ENCODE data around the gene ZNRF3. TPM values are rescaled to one million over a fixed set of nuclear protein-coding genes. Genes with fewer than 3 reads are reported as not detected.

The ZNRF3 gene
- polyA plus RNA-seq, 3 donors from 2014 or later = 0.06 to 0.28 (median 0.18) TPM

GRCh38 chr22:28891156-28891733 is 7.9 kb downstream of the ZNRF3 start:
- peaks cover 2 to 10% (median 4%) of the 10 kb centered on the region in 3 donors for H3K27me3 Mint-ChIP-seq (ENCODE audit: low read depth in 3 of 3)
- DNase-seq = no peak
- H3K4me1 Mint-ChIP-seq = no peaks in the 10 kb centered on the region
- no peak overlapping the region for H3K4me3 Mint-ChIP-seq
- H3K9me3 Mint-ChIP-seq = no peaks in the 10 kb centered on the region
- peaks cover 0 to 4% (median 0%) of the 10 kb centered on the region in 3 donors for H3K36me3 Mint-ChIP-seq
- no peak overlapping the region for H3K27ac Mint-ChIP-seq

- no peak for DNase-seq
- H3K4me3 Mint-ChIP-seq = no peak overlapping the region
- peaks cover 0 to 7% (median 0%) of the 10 kb centered on the region in 3 donors for H3K36me3 Mint-ChIP-seq
- H3K4me1 Mint-ChIP-seq = no peaks in the 10 kb centered on the region
- H3K27me3 Mint-ChIP-seq (ENCODE audit: low read depth in 3 of 3) = peaks cover under 1 to 13% (median 4%) of the 10 kb centered on the region in 3 donors
- no peak overlapping the region for H3K27ac Mint-ChIP-seq
- H3K9me3 Mint-ChIP-seq = no peaks in the 10 kb centered on the region
Observed at GRCh38 chr22:28892175-28892731, 8.9 kb downstream of the ZNRF3 start.

- Mint-ChIP-seq H3K4me3 (no peak overlapping the region), H3K27me3 (ENCODE audit: low read depth in 3 of 3) (peaks cover 4 to 6% (median 6%) of the 10 kb centered on the region in 3 donors), H3K9me3 (no peaks in the 10 kb centered on the region), H3K4me1 (peaks cover 4% of the 10 kb centered on the region in 2 donors), H3K36me3 (peaks cover 0 to 3% (median 0%) of the 10 kb centered on the region in 3 donors), H3K27ac (no peak overlapping the region)
- DNase-seq = no peak
Observed at GRCh38 chr22:28893810-28894209, 10.4 kb downstream of the ZNRF3 start.

GRCh38 chr22:28894334-28894733 is 11.0 kb downstream of the ZNRF3 start:
- Mint-ChIP-seq H3K9me3 (no peaks in the 10 kb centered on the region), H3K4me3 (no peak overlapping the region), H3K36me3 (peaks cover 0 to 3% (median 0%) of the 10 kb centered on the region in 3 donors), H3K27me3 (ENCODE audit: low read depth in 3 of 3) (peaks cover 5 to 8% (median 6%) of the 10 kb centered on the region in 3 donors), H3K27ac (no peak overlapping the region), H3K4me1 (peaks cover 9 to 10% of the 10 kb centered on the region in 2 donors)
- DNase-seq = no peak

- Mint-ChIP-seq H3K4me1 (peaks cover 11 to 14% of the 10 kb centered on the region in 2 donors), H3K27ac (no peak overlapping the region), H3K9me3 (no peaks in the 10 kb centered on the region), H3K4me3 (no peak overlapping the region), H3K36me3 (peaks cover 0 to 3% (median 0%) of the 10 kb centered on the region in 3 donors), H3K27me3 (ENCODE audit: low read depth in 3 of 3) (peaks cover 6 to 9% (median 6%) of the 10 kb centered on the region in 3 donors)
- DNase-seq = no peak
Observed at GRCh38 chr22:28894807-28895206, 11.4 kb downstream of the ZNRF3 start.

- no peaks in the 10 kb centered on the region for H3K9me3 Mint-ChIP-seq
- H3K27ac Mint-ChIP-seq = no peak overlapping the region
- H3K4me3 Mint-ChIP-seq = no peak overlapping the region
- peaks cover 3 to 9% (median 5%) of the 10 kb centered on the region in 3 donors for H3K27me3 Mint-ChIP-seq (ENCODE audit: low read depth in 3 of 3)
- DNase-seq = no peak
- H3K4me1 Mint-ChIP-seq = peaks cover 15 to 19% of the 10 kb centered on the region in 2 donors
- peaks cover 0 to 3% (median 0%) of the 10 kb centered on the region in 3 donors for H3K36me3 Mint-ChIP-seq
Observed at GRCh38 chr22:28896611-28897010, 13.2 kb downstream of the ZNRF3 start.

- Mint-ChIP-seq H3K4me3 (no peak overlapping the region), H3K9me3 (no peaks in the 10 kb centered on the region), H3K27ac (no peak overlapping the region), H3K36me3 (peaks cover 0 to 3% (median 0%) of the 10 kb centered on the region in 3 donors), H3K27me3 (ENCODE audit: low read depth in 3 of 3) (peaks cover 3 to 10% (median 9%) of the 10 kb centered on the region in 3 donors), H3K4me1 (peaks cover 15 to 19% of the 10 kb centered on the region in 2 donors)
- no peak for DNase-seq
Observed at GRCh38 chr22:28898233-28898629, 14.9 kb downstream of the ZNRF3 start.

- peak overlapping the region in 5 of 6 donors; percentile 23 to 71 (median 61) for H3K27ac Mint-ChIP-seq
- peaks cover 15 to 19% of the 10 kb centered on the region in 2 donors for H3K4me1 Mint-ChIP-seq
- DNase-seq = peak; percentile 56 to 67 (median 63)
- H3K36me3 Mint-ChIP-seq = peaks cover 0 to 3% (median 0%) of the 10 kb centered on the region in 3 donors
- peak overlapping the region; percentile 7 to 76 (median 24) for H3K4me3 Mint-ChIP-seq
- H3K27me3 Mint-ChIP-seq (ENCODE audit: low read depth in 3 of 3) = peaks cover 3 to 10% (median 9%) of the 10 kb centered on the region in 3 donors
- no peaks in the 10 kb centered on the region for H3K9me3 Mint-ChIP-seq
Observed at GRCh38 chr22:28899199-28899853, 16.0 kb downstream of the ZNRF3 start.

- DNase-seq = no peak
- Mint-ChIP-seq H3K4me3 (no peak overlapping the region), H3K9me3 (no peaks in the 10 kb centered on the region), H3K4me1 (peaks cover 15 to 19% of the 10 kb centered on the region in 2 donors), H3K27ac (peak overlapping the region in 2 of 6 donors; percentile 45 to 51), H3K36me3 (peaks cover 0 to 3% (median 0%) of the 10 kb centered on the region in 3 donors), H3K27me3 (ENCODE audit: low read depth in 3 of 3) (peaks cover 3 to 10% (median 9%) of the 10 kb centered on the region in 3 donors)
Observed at GRCh38 chr22:28900379-28900925, 17.1 kb downstream of the ZNRF3 start.

GRCh38 chr22:28902490-28902889 is 19.1 kb downstream of the ZNRF3 start:
- Mint-ChIP-seq H3K27me3 (ENCODE audit: low read depth in 3 of 3) (peaks cover 0 to 10% (median 9%) of the 10 kb centered on the region in 3 donors), H3K4me3 (no peak overlapping the region), H3K4me1 (peaks cover 15 to 19% of the 10 kb centered on the region in 2 donors), H3K9me3 (no peaks in the 10 kb centered on the region), H3K27ac (no peak overlapping the region), H3K36me3 (no peaks in the 10 kb centered on the region)
- DNase-seq = no peak

GRCh38 chr22:28903080-28903479 is 19.7 kb downstream of the ZNRF3 start:
- Mint-ChIP-seq H3K36me3 (no peaks in the 10 kb centered on the region), H3K9me3 (no peaks in the 10 kb centered on the region), H3K27me3 (ENCODE audit: low read depth in 3 of 3) (peaks cover 0 to 10% (median 5%) of the 10 kb centered on the region in 3 donors), H3K4me3 (no peak overlapping the region), H3K27ac (no peak overlapping the region), H3K4me1 (peaks cover 15 to 19% of the 10 kb centered on the region in 2 donors)
- no peak for DNase-seq

- Mint-ChIP-seq H3K36me3 (no peaks in the 10 kb centered on the region), H3K27ac (no peak overlapping the region), H3K9me3 (no peaks in the 10 kb centered on the region), H3K4me1 (peaks cover 12 to 16% of the 10 kb centered on the region in 2 donors), H3K27me3 (ENCODE audit: low read depth in 3 of 3) (peaks cover 0 to 10% (median 4%) of the 10 kb centered on the region in 3 donors), H3K4me3 (no peak overlapping the region)
- DNase-seq = no peak
Observed at GRCh38 chr22:28903729-28904128, 20.4 kb downstream of the ZNRF3 start.

GRCh38 chr22:28904211-28904896 is 21.0 kb downstream of the ZNRF3 start:
- H3K4me1 Mint-ChIP-seq = peaks cover 6 to 9% of the 10 kb centered on the region in 2 donors
- no peak overlapping the region for H3K4me3 Mint-ChIP-seq
- H3K9me3 Mint-ChIP-seq = no peaks in the 10 kb centered on the region
- DNase-seq = no peak
- no peak overlapping the region for H3K27ac Mint-ChIP-seq
- H3K27me3 Mint-ChIP-seq (ENCODE audit: low read depth in 3 of 3) = peaks cover 0 to 9% (median 2%) of the 10 kb centered on the region in 3 donors
- H3K36me3 Mint-ChIP-seq = no peaks in the 10 kb centered on the region

All from immature natural killer cell (primary cell).